ENCODE results near the gene XPR1. TPM values are rescaled to one million over a fixed set of nuclear protein-coding genes. Genes with fewer than 3 reads are reported as not detected.

XPR1 gene
- total RNA-seq, 1 experiment from 2014 or later: 36.1 TPM

- ATAC-seq: no peak
- TF ChIP-seq REST (IDR thresholded peaks at IDR 0.05; ENCODE audit: insufficient read depth in 1 of 2, low read depth in 2 of 2, low read length in 1 of 2): no peak
- no peak for TF ChIP-seq CTCF (IDR thresholded peaks at IDR 0.05)
- TF ChIP-seq SIN3A (IDR thresholded peaks at IDR 0.05; ENCODE audit: borderline replicate concordance, insufficient read depth, low read depth, low read length): no peak
- TF ChIP-seq TCF7L2 (IDR thresholded peaks at IDR 0.05; ENCODE audit: low read depth, low read length): no peak
- TF ChIP-seq POLR2AphosphoS5 (IDR thresholded peaks at IDR 0.05; ENCODE audit: low read depth, low read length): no peak
- H3K9me3 ChIP-seq (ENCODE audit: control insufficient read depth, insufficient read depth, low read depth, low read length): no peaks in the 10 kb centered on the region
- no TSS peak for BruUV-seq (replicated peaks)
- DNase-seq (ENCODE audit: low read depth, low spot score): no peak
- no peaks in the 10 kb centered on the region for H3K36me3 ChIP-seq (ENCODE audit: control insufficient read depth, insufficient read depth, low read length)
- no peak overlapping the region for H3K4me3 ChIP-seq (ENCODE audit: low read depth in 2 of 2, low read length in 2 of 2)
- peaks cover 7% of the 10 kb centered on the region for H3K4me1 ChIP-seq (ENCODE audit: control insufficient read depth, insufficient read depth, low read length)
- ChIA-PET CTCF (no interaction called here), POLR2A (no interaction called here)
- in situ Hi-C loops (cut with HindIII; ENCODE audit: low pct_unique_long_range_greater_than_20kb, low sequenced_read_pairs): no loop called here
- intact Hi-C loops (cut with micrococcal nuclease; ENCODE audit: unreplicated experiment): no loop called here
- no peaks in the 10 kb centered on the region for H3K27me3 ChIP-seq (ENCODE audit: control insufficient read depth, insufficient read depth, low read length)
- no peak overlapping the region for H3K27ac ChIP-seq (ENCODE audit: low read length)
Measured at GRCh38 chr1:180927841-180928240, 296.0 kb downstream of the XPR1 start.

- DNase-seq (ENCODE audit: low read depth, low spot score) (no peak), ATAC-seq (no peak)
- no peak for TF ChIP-seq CTCF (IDR thresholded peaks at IDR 0.05)
- POLR2A ChIA-PET: no interaction called here
- CTCF ChIA-PET: interaction anchor here (0.6 kb wide), 1 partner anchor 8 kb away, joined by 5 read pairs; no protein-coding TSS in a partner anchor
- intact Hi-C loops (cut with micrococcal nuclease; ENCODE audit: unreplicated experiment) (no loop called here), in situ Hi-C loops (cut with HindIII; ENCODE audit: low pct_unique_long_range_greater_than_20kb, low sequenced_read_pairs) (no loop called here)
- no peaks in the 10 kb centered on the region for H3K27me3 ChIP-seq (ENCODE audit: control insufficient read depth, insufficient read depth, low read length)
- BruUV-seq (replicated peaks): no TSS peak
- no peak overlapping the region for H3K4me3 ChIP-seq (ENCODE audit: low read depth in 2 of 2, low read length in 2 of 2)
- H3K9me3 ChIP-seq (ENCODE audit: control insufficient read depth, insufficient read depth, low read depth, low read length): no peaks in the 10 kb centered on the region
- no peaks in the 10 kb centered on the region for H3K36me3 ChIP-seq (ENCODE audit: control insufficient read depth, insufficient read depth, low read length)
- H3K27ac ChIP-seq (ENCODE audit: low read length): no peak overlapping the region
- H3K4me1 ChIP-seq (ENCODE audit: control insufficient read depth, insufficient read depth, low read length): peaks cover 7% of the 10 kb centered on the region
Measured at GRCh38 chr1:180928331-180929230, 296.8 kb downstream of the XPR1 start.
